HCT116 (cell line): ENCODE measurements around the gene RALB. TPM values are rescaled to one million over a fixed set of nuclear protein-coding genes. Genes with fewer than 3 reads are reported as not detected.

ENCODE experiments used
- ATAC-seq: fragments of 200-7000 bp; cut with Tn5 transposase; 2 replicates; pipeline ENCODE4 v1.9.1; 2020; ENCODE audit warnings: mild to moderate bottlenecking, moderate library complexity
- BruUV-seq: library from RNA; stranded (reverse); fragments of 400-500 nt; replicated peaks from 2 replicates; lab custom pipeline; 2021; lab: Mats Ljungman, UMichigan
- CTCF ChIA-PET: fragments of 300-600 bp; sonication (Branson Sonifier 250); formaldehyde crosslinking; loops from one replicate; lab custom pipeline; 2021; ENCODE audit warnings: antibody characterized with exemption; lab: Charles Lee
- POLR2A ChIA-PET: fragments of 300-600, 350-600 bp; sonication (Branson Sonifier 250); formaldehyde crosslinking; loops from one replicate; lab custom pipeline; 2021; ENCODE audit warnings: antibody characterized with exemption; lab: Charles Lee
- RAD21 ChIA-PET, 2 experiments: fragments of 300-600 bp; sonication (Branson Sonifier 250); formaldehyde crosslinking; loops; one replicate each; lab custom pipeline; 2023; ENCODE audit warnings: low total read pairs in 2 of 2; ENCODE audit not compliant: uncharacterized antibody in 2 of 2, unreplicated experiment in 2 of 2, low non-redundant PET in 1 of 2; lab: Charles Lee
- DNase-seq: peaks from one replicate; pipeline ENCODE4 v3.0.0-alpha.2; 2010; ENCODE audit warnings: low read depth, low spot score
- H2AFZ ChIP-seq: fragments of 200-600 bp; shearing (Covaris generic), sonication (generic); 2 replicates; pipeline ENCODE4 v1.6.1; 2017; ENCODE audit warnings: low read depth, mixed run types, mixed read lengths, antibody characterized with exemption, low read length; ENCODE audit not compliant: poor library complexity, severe bottlenecking
- H3K27ac ChIP-seq: 2 replicates; pipeline ENCODE4 v1.5.1; 2012; ENCODE audit warnings: low read depth, low read length
- H3K27me3 ChIP-seq: fragments of 200-600 bp; sonication (generic); 2 replicates; pipeline ENCODE4 v1.6.1; 2016; ENCODE audit warnings: mixed run types, low read length, mixed read lengths; ENCODE audit not compliant: insufficient read depth
- H3K36me3 ChIP-seq, 2 experiments: fragments of 200-500 bp in 1 of 2; fragments of 200-600 bp in 1 of 2; sonication (Bioruptor generic) in 1 of 2; sonication (generic) in 1 of 2; 2 replicates each; pipeline versions ENCODE4 v1.5.1 to v1.6.1; 2014 to 2016; ENCODE audit warnings: low read length in 2 of 2, inconsistent platforms in 1 of 2, mixed read lengths in 1 of 2, mixed run types in 1 of 2; ENCODE audit not compliant: insufficient read depth in 2 of 2, control insufficient read depth in 1 of 2
- H3K4me1 ChIP-seq, 2 experiments: fragments of 200-600 bp in 1 of 2; sonication (generic) in 1 of 2; 2 replicates each; pipeline versions ENCODE4 v1.5.1 to v1.6.1; 2012 to 2017; ENCODE audit warnings: low read length in 2 of 2, inconsistent platforms in 1 of 2, mild to moderate bottlenecking in 1 of 2, mixed read lengths in 1 of 2, mixed run types in 1 of 2, moderate library complexity in 1 of 2; ENCODE audit not compliant: insufficient read depth in 2 of 2, control insufficient read depth in 1 of 2
- H3K4me2 ChIP-seq: fragments of 200-600 bp; sonication (generic); 2 replicates; pipeline ENCODE4 v1.6.1; 2017; ENCODE audit warnings: mixed run types, low read length, mixed read lengths
- H3K4me3 ChIP-seq, 2 experiments: fragments of 200-600 bp in 1 of 2; sonication (generic) in 1 of 2; replicated peaks in 1 of 2; 2 replicates each; pipeline ENCODE4 v1.5.1; 2011 to 2016; ENCODE audit warnings: low read length in 2 of 2, control low read depth in 1 of 2, low read depth in 1 of 2, mild to moderate bottlenecking in 1 of 2, mixed read lengths in 1 of 2, mixed run types in 1 of 2
- H3K79me2 ChIP-seq: fragments of 200-600 bp; sonication (generic); 2 replicates; pipeline ENCODE4 v1.6.1; 2017; ENCODE audit warnings: mild to moderate bottlenecking, mixed run types, low read length, moderate library complexity, mixed read lengths; ENCODE audit not compliant: insufficient read depth
- H3K9ac ChIP-seq: fragments of 200-600 bp; sonication (generic); 2 replicates; pipeline ENCODE4 v1.6.1; 2016; ENCODE audit warnings: low read length, mixed read lengths
- H3K9me2 ChIP-seq: fragments of 200-600 bp; sonication (generic), shearing (Covaris generic); 2 replicates; pipeline ENCODE4 v1.6.1; 2017; ENCODE audit warnings: mixed run types, mild to moderate bottlenecking, moderate library complexity; ENCODE audit not compliant: insufficient read depth
- H3K9me3 ChIP-seq, 2 experiments: fragments of 200-500 bp in 1 of 2; fragments of 200-600 bp in 1 of 2; sonication (Bioruptor generic) in 1 of 2; sonication (generic) in 1 of 2; 2 replicates each; pipeline ENCODE4 v1.6.1; 2014 to 2017; ENCODE audit warnings: low read length in 2 of 2, mixed read lengths in 2 of 2, inconsistent platforms in 1 of 2, low read depth in 1 of 2, mild to moderate bottlenecking in 1 of 2, mixed run types in 1 of 2, moderate library complexity in 1 of 2; ENCODE audit not compliant: control insufficient read depth in 1 of 2, insufficient read depth in 1 of 2
- H4K20me1 ChIP-seq: fragments of 200-600 bp; sonication (generic), shearing (Covaris generic); 2 replicates; pipeline ENCODE4 v1.6.1; 2017; ENCODE audit warnings: mixed run types, mild to moderate bottlenecking, moderate library complexity; ENCODE audit not compliant: insufficient read depth
- CEBPB ChIP-seq: IDR thresholded peaks from 2 replicates; pipeline ENCODE4 v1.6.1; 2012; ENCODE audit warnings: low read depth
- ELF1 ChIP-seq: IDR thresholded peaks from 2 replicates; pipeline ENCODE4 v1.6.1; 2012; ENCODE audit warnings: low read depth, borderline replicate concordance
- EZH2phosphoT487 ChIP-seq: fragments of 200-600 bp; IDR thresholded peaks from 2 replicates; pipeline ENCODE4 v1.6.1; 2018; ENCODE audit warnings: antibody characterized with exemption, borderline replicate concordance
- POLR2AphosphoS5 ChIP-seq: IDR thresholded peaks from 2 replicates; pipeline ENCODE4 v1.6.1; 2011; ENCODE audit warnings: mild to moderate bottlenecking, low read depth, low read length, moderate library complexity
- intact Hi-C: fragments of 100-400 bp; cut with micrococcal nuclease; formaldehyde crosslinking; loops from 2 replicates; pipeline ENCODE4 v1.10.0; 2022
- total RNA-seq: library from RNA; stranded (reverse); gene quantifications from one replicate; pipeline ENCODE4 v1.2.1, GENCODE V29; 2021; ENCODE audit not compliant: unreplicated experiment

RALB gene
- total RNA-seq, 1 experiment from 2014 or later: 42.8 TPM

GRCh38 chr2:120331903-120332302 is 79.3 kb downstream of the RALB start:
- Histone ChIP-seq H3K79me2 (no peaks in the 10 kb centered on the region), H3K4me2 (no peak overlapping the region), H4K20me1 (no peaks in the 10 kb centered on the region), H2AFZ (no peak overlapping the region), H3K4me3 (no peak overlapping the region), H3K27me3 (0 out of 2 replicates have a peak, but pooled peaks cover 3% of the 10 kb centered on the region), H3K9me2 (no peaks in the 10 kb centered on the region), H3K4me1 (no peaks in the 10 kb centered on the region), H3K36me3 (no peaks in the 10 kb centered on the region), H3K9me3 (no peaks in the 10 kb centered on the region), H3K27ac (no peak overlapping the region)
- ChIA-PET POLR2A (no interaction called here), CTCF (no interaction called here), RAD21 (no interaction called here)
- no TSS peak for BruUV-seq
- no peak for ATAC-seq
- intact Hi-C loops: no loop called here
- no peak for DNase-seq
- TF ChIP-seq EZH2phosphoT487 (no peak), ELF1 (no peak), CEBPB (no peak)
- TF ChIP-seq, all 23 proteins: peak for 0
- no peak overlapping the region for H3K9ac ChIP-seq

- H3K79me2 ChIP-seq: no peaks in the 10 kb centered on the region
- TF ChIP-seq POLR2AphosphoS5: no peak
- TF ChIP-seq ELF1: no peak
- ChIA-PET POLR2A (no interaction called here), CTCF (no interaction called here), RAD21 (no interaction called here)
- H3K27ac ChIP-seq: no peak overlapping the region
- H3K36me3 ChIP-seq: no peaks in the 10 kb centered on the region
- H3K4me1 ChIP-seq: no peaks in the 10 kb centered on the region
- no peak for DNase-seq
- no TSS peak for BruUV-seq
- H4K20me1 ChIP-seq: no peaks in the 10 kb centered on the region
- no peak overlapping the region for H3K9ac ChIP-seq
- no peak overlapping the region for H3K4me2 ChIP-seq
- H2AFZ ChIP-seq: no peak overlapping the region
- 0 out of 2 replicates have a peak, but pooled peaks cover 3% of the 10 kb centered on the region for H3K27me3 ChIP-seq
- no peak overlapping the region for H3K4me3 ChIP-seq
- no peaks in the 10 kb centered on the region for H3K9me3 ChIP-seq
- H3K9me2 ChIP-seq: no peaks in the 10 kb centered on the region
- no peak for ATAC-seq
- intact Hi-C loops: no loop called here
Measured at GRCh38 chr2:120332384-120332783, 79.7 kb downstream of the RALB start.
